ENCODE results near the gene PDE4A.

PDE4A gene

GRCh38 chr19:10439588-10439987 lies 19.2 kb downstream of the PDE4A start:
- no peak for TF ChIP-seq CTCF (IDR thresholded peaks at IDR 0.05; ENCODE audit: low read depth, low read length)
- no peak for DNase-seq (ENCODE audit: low read depth in 2 of 2)
- no peak overlapping the region for H3K4me3 ChIP-seq (replicated peaks in 1 of 2; ENCODE audit: low read depth in 2 of 2, low read length in 2 of 2)

- DNase-seq (ENCODE audit: low read depth in 2 of 2) = no peak
- no peak overlapping the region for H3K4me3 ChIP-seq (replicated peaks in 1 of 2; ENCODE audit: low read depth in 2 of 2, low read length in 2 of 2)
- TF ChIP-seq CTCF (IDR thresholded peaks at IDR 0.05; ENCODE audit: low read depth, low read length) = no peak
Observed at GRCh38 chr19:10442698-10443097, 22.4 kb downstream of the PDE4A start.

GRCh38 chr19:10449037-10449436 lies 28.7 kb downstream of the PDE4A start:
- no peak for DNase-seq (ENCODE audit: low read depth in 2 of 2)
- no peak overlapping the region for H3K4me3 ChIP-seq (replicated peaks in 1 of 2; ENCODE audit: low read depth in 2 of 2, low read length in 2 of 2)
- TF ChIP-seq CTCF (IDR thresholded peaks at IDR 0.05; ENCODE audit: low read depth, low read length) = no peak

GRCh38 chr19:10450191-10450852 lies 30.0 kb downstream of the PDE4A start:
- no peak for TF ChIP-seq CTCF (IDR thresholded peaks at IDR 0.05; ENCODE audit: low read depth, low read length)
- H3K4me3 ChIP-seq (replicated peaks in 1 of 2; ENCODE audit: low read depth in 2 of 2, low read length in 2 of 2) = no peak overlapping the region
- DNase-seq (ENCODE audit: low read depth in 2 of 2) = no peak

GRCh38 chr19:10450853-10451609 lies 30.7 kb downstream of the PDE4A start:
- no peak for TF ChIP-seq CTCF (IDR thresholded peaks at IDR 0.05; ENCODE audit: low read depth, low read length)
- H3K4me3 ChIP-seq (replicated peaks in 1 of 2; ENCODE audit: low read depth in 2 of 2, low read length in 2 of 2) = no peak overlapping the region
- no peak for DNase-seq (ENCODE audit: low read depth in 2 of 2)

GRCh38 chr19:10452726-10453618 lies 32.6 kb downstream of the PDE4A start:
- H3K4me3 ChIP-seq (replicated peaks in 1 of 2; ENCODE audit: low read depth in 2 of 2, low read length in 2 of 2) = no peak overlapping the region
- no peak for TF ChIP-seq CTCF (IDR thresholded peaks at IDR 0.05; ENCODE audit: low read depth, low read length)
- DNase-seq (ENCODE audit: low read depth in 2 of 2) = no peak
